ENCODE measurements around the gene ILKAP.

ILKAP gene

DNA sequence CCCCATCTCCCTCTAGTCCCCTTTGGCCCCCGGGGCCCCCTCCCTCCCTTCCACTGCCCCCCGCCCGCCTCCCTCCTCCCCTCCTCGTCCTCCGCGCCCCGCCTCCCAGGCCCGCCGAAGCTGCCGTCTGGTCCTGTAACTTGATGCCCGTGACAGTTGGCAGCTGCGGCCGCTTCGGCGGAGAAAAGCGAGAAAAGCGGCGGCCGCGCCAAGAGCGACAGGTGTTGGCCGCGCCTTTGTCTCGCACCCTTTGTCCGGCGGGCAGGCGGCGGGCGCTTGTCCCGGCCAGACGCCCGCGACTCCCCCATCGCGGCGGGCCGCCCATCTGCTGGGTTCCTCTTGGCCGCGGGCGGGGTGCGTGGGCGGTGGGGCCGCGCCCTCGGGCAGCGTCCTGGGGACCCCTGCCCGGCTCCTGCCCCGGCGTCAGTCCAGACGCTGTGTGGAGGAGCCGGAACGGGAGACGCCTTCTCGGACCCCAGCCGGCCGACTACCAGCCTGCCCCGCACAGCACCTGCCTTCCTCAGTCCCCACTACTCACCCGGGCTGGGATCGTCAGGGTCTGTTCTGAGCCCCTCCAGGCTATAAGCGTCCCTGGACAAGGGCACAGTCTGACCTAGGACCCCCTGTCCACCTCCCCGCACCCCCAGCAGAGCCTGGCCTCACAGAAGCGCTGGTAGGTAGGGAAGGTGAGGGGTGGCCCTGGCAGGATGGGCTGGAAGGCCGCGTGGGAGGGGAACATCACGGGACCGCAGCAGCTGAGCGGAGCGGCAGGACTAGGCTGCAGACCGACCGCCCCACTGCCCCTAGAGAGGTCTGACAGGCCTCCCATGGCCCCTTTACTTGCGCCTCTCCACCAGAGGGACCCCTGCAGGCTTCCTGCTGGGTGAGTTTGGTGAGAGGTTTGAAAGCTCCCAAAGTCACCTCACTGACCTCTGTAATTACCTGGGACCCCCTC lies 37.5 kb upstream of the ILKAP start:
- ATAC-seq (replicated peaks) = no peak
- H3K27me3 Mint-ChIP-seq = peaks cover under 1 to 9% of the 10 kb centered on the region in 2 donors
- H3K4me3 Mint-ChIP-seq = peak overlapping the region; percentile 84 to 92

DNA sequence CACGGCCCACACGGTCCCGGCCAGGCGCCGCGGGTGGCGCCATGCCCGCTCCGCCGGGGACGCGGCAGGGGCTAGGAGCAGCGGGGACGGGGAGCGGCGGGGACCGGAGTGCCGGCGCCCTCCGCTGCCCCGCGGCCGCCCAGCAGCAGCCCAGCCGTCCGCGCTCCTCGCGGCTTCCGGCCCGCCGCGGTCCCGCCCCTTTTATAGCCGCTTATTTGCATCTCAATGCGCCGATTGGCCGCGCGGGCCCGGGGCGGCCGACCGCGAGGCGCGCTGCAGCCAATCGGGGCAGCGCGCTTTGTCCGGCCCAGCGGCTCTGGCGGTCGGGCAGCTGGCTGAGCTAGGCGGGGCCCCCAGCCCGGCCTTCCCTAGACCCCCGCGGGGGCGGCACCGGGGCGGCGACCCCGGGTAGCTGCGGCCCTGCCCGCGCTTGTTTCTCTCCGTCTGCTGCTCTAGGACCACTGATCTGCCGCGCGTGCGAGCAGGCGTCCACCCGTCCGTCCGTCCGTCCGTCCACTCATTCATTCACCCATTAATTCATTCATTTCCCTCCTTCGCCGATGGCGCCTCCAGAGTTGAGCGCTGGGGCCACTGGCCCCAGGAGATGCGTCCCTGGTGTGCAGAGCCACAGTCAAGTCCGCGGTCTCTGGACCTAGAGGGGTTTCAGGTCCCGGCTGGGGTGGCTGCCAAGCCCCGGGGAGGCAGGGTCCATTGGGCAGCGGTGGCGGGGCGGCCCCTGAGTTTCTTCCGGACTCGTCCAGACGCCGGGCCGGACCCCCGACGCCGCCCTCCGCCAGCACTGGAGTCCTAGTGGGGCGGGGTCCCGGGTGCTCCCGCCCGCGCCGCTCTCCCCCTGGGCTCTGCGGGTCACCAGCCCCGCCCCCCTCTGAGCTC lies 36.6 kb upstream of the ILKAP start, which contains the start of gene HES6:
HES6 (minus strand) TSS at position 176 of the 894 bp plus-strand sequence; CDS start at position 43, 133 bp downstream.
- peak; percentile 86 for ATAC-seq (replicated peaks)
- DNase-seq = peak; percentile 63 to 73 (median 69)

More for the DNA sequence above, 37.5 kb upstream of the ILKAP start:
- H3K9me3 Mint-ChIP-seq = no peaks in the 10 kb centered on the region
- peaks cover 7 to 9% of the 10 kb centered on the region in 2 donors for H3K4me1 Mint-ChIP-seq (ENCODE audit: low read depth in 2 of 2)
- H3K36me3 Mint-ChIP-seq (ENCODE audit: insufficient read depth) = peaks cover 14% of the 10 kb centered on the region
- peak overlapping the region in 1 of 2 donors; percentile 42 for H3K27ac Mint-ChIP-seq
- DNase-seq = no peak

DNA sequence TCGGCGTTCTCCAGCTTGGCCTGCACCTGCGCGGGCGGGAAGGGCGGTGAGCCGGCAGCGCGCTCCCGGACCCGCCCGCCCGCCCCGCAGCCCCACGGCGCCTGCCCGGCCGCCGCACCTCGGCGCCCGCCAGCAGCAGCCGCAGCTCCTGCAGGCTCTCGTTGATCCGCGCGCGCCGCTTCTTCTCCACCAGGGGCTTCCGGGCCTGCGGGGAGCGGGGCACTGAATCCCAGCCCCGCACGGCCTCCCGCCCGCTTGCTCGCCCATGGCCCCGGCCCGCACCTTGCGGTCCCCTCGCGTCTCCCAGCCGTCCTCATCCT lies 36.0 kb upstream of the ILKAP start:
- peak; percentile 37 for ATAC-seq (replicated peaks)
- peaks cover 14 to 22% of the 10 kb centered on the region in 2 donors for H3K27me3 Mint-ChIP-seq

More for the DNA sequence above, 36.6 kb upstream of the ILKAP start, which contains the start of gene HES6:
- peak within 1 kb of the TSS in 1 of 2 donors; percentile 88 for H3K27ac Mint-ChIP-seq
- H3K4me1 Mint-ChIP-seq (ENCODE audit: low read depth in 2 of 2) = peaks cover 7 to 9% of the 10 kb centered on the region in 2 donors
- H3K9me3 Mint-ChIP-seq = no peaks in the 10 kb centered on the region
- peaks cover 9 to 18% of the 10 kb centered on the region in 2 donors for H3K27me3 Mint-ChIP-seq
- H3K4me3 Mint-ChIP-seq = peak within 1 kb of the TSS; percentile 84 to 92
- H3K36me3 Mint-ChIP-seq (ENCODE audit: insufficient read depth) = peaks cover 5% of the 10 kb centered on the region

DNA sequence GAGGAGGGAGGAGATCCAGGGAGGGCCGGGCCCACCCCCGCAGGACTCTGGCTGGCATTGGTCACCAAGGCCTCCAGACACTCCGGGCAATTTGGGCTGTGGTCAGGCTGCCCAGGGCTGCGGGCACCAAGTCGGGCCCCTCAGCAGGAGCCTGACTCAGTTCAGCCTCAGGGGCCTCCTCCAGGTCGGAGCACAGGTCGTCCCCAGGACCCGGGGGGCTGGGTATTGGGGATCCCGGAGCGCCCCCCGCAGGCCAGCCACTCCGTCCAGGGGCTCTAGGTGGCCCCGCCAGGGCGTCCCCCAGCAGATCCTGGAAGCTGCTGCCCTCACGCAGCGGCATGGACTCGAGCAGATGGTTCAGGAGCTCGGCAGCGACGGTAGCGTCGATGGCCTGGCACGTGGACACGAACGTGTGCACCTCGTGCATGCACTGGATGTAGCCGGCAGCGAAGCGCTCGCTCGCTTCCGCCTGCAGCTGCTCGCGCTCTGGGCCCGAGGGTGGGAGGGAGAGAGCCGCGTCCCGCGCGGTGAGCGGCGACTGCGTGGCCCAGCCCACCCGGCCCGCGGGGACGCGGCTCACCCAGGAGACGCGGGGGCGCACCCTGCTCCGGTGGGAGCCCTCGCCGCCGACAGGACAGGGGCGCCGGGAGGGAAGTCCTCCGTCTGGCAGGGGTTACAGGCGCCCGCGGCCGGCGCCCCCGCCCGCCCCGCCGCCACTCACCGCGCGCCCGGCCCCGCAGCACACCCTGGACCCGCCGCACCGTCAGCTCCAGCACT lies 35.5 kb upstream of the ILKAP start:
- no peaks in the 10 kb centered on the region for H3K9me3 Mint-ChIP-seq
- ATAC-seq (replicated peaks) = peak; percentile 40
- H3K27ac Mint-ChIP-seq = no peak overlapping the region
- H3K4me3 Mint-ChIP-seq = peak overlapping the region in 1 of 2 donors; percentile 67
- DNase-seq = peak; percentile 29 to 36 (median 35)
- H3K4me1 Mint-ChIP-seq (ENCODE audit: low read depth in 2 of 2) = peaks cover 7 to 9% of the 10 kb centered on the region in 2 donors
- H3K36me3 Mint-ChIP-seq (ENCODE audit: insufficient read depth) = peaks cover 3% of the 10 kb centered on the region
- peaks cover 14 to 22% of the 10 kb centered on the region in 2 donors for H3K27me3 Mint-ChIP-seq

More for the DNA sequence above, 36.0 kb upstream of the ILKAP start:
- Mint-ChIP-seq H3K4me1 (ENCODE audit: low read depth in 2 of 2) (peaks cover 7 to 9% of the 10 kb centered on the region in 2 donors), H3K9me3 (no peaks in the 10 kb centered on the region), H3K4me3 (peak overlapping the region; percentile 42 to 92), H3K36me3 (ENCODE audit: insufficient read depth) (peaks cover 3% of the 10 kb centered on the region), H3K27ac (no peak overlapping the region)
- peak in 2 of 3 experiments; percentile 24 to 29 for DNase-seq

DNA sequence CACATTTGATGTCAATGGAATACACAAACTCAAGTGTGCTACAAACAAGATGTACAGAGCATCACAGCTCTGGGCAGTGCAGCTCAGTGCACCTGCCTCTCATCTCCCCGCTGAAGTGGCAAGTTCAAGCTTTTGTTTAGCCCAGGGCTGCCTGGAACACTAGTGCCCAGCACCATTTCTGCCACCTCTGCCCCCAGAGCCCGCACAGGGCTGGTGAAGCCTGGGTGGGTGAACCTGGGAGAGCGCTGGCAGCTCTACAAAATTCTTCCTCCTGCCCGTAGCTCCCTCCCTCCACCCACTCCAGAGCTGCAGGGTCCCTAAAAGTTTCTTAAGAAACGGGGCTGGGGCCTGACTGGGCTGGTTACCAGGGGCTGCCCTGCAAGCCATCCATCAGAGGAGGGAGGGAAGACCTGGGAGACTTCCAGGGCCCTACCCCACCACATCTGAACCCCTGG lies 34.8 kb upstream of the ILKAP start:
- ATAC-seq (replicated peaks) (no peak), DNase-seq (no peak)
- H3K27me3 Mint-ChIP-seq = peaks cover 14 to 22% of the 10 kb centered on the region in 2 donors
- H3K4me3 Mint-ChIP-seq = peak overlapping the region in 1 of 2 donors; percentile 67
- no peak overlapping the region for H3K27ac Mint-ChIP-seq
- no peaks in the 10 kb centered on the region for H3K9me3 Mint-ChIP-seq
- peaks cover 9% of the 10 kb centered on the region in 2 donors for H3K4me1 Mint-ChIP-seq (ENCODE audit: low read depth in 2 of 2)
- H3K36me3 Mint-ChIP-seq (ENCODE audit: insufficient read depth) = peaks cover 3% of the 10 kb centered on the region

DNA sequence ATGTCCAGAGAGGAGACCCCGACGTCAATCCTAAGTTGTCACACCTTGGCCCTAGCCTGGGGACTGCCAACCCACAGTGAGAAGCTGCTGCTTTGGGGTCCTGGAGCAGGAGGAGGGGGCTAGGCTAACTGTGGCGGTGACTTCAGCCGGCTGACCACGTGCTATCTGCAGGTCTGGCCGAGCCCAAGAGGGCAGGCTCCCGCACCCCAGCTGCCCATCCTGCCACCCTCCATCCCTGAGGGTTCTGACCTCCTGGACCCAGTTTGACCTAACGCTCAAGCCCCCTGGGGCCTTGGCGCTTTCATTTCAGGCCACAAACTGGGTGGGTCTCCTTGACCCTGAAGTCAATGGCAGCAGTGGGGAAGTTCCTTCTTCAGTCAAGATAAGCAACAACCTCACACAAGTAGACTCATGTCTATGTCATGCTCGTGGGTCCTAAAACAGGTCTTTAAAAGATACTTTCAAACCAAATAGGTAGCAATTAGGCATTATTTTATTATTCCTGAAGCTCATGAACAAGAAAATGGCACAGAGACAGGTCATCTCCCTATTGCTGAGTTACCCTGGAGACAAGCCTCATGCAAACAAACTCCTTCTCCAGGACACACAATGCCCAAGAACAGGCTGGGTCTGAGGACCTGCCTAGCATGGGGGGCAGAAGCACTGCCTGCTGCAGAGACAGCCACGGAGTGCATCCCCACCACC lies 34.1 kb upstream of the ILKAP start:
- peaks cover 3% of the 10 kb centered on the region for H3K36me3 Mint-ChIP-seq (ENCODE audit: insufficient read depth)
- peak overlapping the region in 1 of 2 donors; percentile 67 for H3K4me3 Mint-ChIP-seq
- DNase-seq = no peak
- H3K4me1 Mint-ChIP-seq (ENCODE audit: low read depth in 2 of 2) = peaks cover 9% of the 10 kb centered on the region in 2 donors
- no peak overlapping the region for H3K27ac Mint-ChIP-seq
- no peak for ATAC-seq (replicated peaks)
- H3K9me3 Mint-ChIP-seq = no peaks in the 10 kb centered on the region
- peaks cover 17 to 23% of the 10 kb centered on the region in 2 donors for H3K27me3 Mint-ChIP-seq

DNA sequence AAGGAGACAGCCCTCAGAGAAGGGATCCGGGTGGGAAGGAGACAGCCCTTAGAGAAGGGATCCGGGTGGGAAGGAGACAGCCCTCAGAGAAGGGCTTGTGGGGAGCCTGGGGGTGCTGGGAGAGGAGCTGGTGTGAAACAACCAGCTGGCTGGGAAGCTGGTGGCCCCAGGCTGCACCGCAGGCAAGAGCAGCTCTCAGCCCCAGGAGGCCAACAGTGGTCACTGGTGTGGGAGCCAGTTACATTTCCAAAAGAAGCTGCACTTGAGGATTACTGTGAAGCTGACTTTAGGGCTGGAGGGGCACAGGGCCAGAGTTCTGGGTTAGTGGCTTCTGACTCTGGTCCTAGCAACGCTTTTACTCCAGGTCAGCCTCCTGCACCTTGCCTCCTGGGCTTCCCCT lies 33.1 kb upstream of the ILKAP start:
- H3K27me3 Mint-ChIP-seq = peaks cover 27 to 30% of the 10 kb centered on the region in 2 donors
- peaks cover 3% of the 10 kb centered on the region for H3K36me3 Mint-ChIP-seq (ENCODE audit: insufficient read depth)
- no peak overlapping the region for H3K4me3 Mint-ChIP-seq
- H3K27ac Mint-ChIP-seq = no peak overlapping the region
- peaks cover 8 to 12% of the 10 kb centered on the region in 2 donors for H3K4me1 Mint-ChIP-seq (ENCODE audit: low read depth in 2 of 2)
- no peak for ATAC-seq (replicated peaks)
- H3K9me3 Mint-ChIP-seq = no peaks in the 10 kb centered on the region
- DNase-seq = no peak

DNA sequence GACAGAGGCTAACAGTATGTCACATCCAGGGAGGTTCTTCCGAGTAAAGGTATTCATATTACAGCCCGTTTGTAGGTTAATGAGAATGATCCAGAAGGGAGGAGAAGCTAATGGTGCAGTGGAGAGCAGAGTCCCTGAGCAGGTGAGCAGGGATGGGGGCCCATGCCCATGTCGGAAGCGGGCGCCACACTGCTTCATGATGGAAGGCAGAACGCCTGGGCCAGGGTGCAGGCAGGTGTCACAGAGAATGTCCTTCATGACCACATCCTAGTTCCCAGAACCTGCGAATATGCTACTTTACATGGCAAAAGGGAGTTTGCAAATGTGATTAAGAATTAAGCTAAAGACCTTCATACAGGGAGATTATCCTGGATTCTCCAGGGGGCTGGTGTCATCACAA lies 32.4 kb upstream of the ILKAP start:
- H3K4me1 Mint-ChIP-seq (ENCODE audit: low read depth in 2 of 2) = peaks cover 9 to 17% of the 10 kb centered on the region in 2 donors
- no peaks in the 10 kb centered on the region for H3K36me3 Mint-ChIP-seq (ENCODE audit: insufficient read depth)
- no peak for ATAC-seq (replicated peaks)
- H3K9me3 Mint-ChIP-seq = no peaks in the 10 kb centered on the region
- no peak overlapping the region for H3K4me3 Mint-ChIP-seq
- H3K27ac Mint-ChIP-seq = no peak overlapping the region
- DNase-seq = no peak
- peaks cover 29 to 30% of the 10 kb centered on the region in 2 donors for H3K27me3 Mint-ChIP-seq

DNA sequence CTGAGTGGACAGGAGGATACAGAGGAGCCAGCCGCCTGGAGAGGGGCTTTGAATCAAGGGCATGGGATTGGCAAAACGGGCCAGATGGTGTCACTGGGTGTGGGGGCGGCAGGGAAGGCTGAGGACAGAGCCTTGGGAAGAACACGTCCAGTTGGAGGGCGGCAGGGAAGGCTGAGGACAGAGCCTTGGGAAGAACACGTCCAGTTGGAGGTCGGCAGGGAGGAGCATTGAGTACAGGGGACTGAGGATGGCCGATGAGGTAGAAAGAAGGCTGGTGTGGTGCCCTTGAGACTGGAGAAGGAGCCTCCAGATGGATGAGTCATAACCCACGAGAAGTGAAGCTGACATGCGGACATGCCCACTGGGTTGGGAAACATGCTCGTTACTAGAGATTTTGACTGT lies 31.8 kb upstream of the ILKAP start:
- Mint-ChIP-seq H3K4me1 (ENCODE audit: low read depth in 2 of 2) (peaks cover 8 to 21% of the 10 kb centered on the region in 2 donors), H3K4me3 (peak overlapping the region in 1 of 2 donors; percentile 8), H3K27me3 (peaks cover 30 to 33% of the 10 kb centered on the region in 2 donors), H3K27ac (no peak overlapping the region), H3K36me3 (ENCODE audit: insufficient read depth) (no peaks in the 10 kb centered on the region), H3K9me3 (no peaks in the 10 kb centered on the region)
- DNase-seq = no peak
- no peak for ATAC-seq (replicated peaks)

DNA sequence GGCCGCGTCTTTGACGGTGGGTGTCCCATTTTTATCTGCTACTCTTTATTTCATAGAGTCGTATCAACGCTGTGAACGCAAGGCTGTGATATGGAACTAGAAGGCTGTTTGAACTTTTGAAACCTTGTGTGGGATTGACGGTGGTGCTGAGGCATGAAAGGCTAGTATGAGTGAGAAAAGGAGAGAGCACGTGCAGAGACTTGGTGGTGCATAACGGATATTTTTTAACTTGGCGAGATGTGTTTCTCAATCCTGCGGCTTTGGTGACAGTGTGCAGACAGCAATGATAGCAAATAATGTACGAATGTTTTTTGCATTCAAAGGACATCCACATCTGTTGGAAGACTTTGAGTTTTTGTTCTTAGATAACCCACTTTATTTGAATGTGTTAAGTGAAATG lies 30.1 kb upstream of the ILKAP start:
- no peaks in the 10 kb centered on the region for H3K9me3 Mint-ChIP-seq
- peaks cover 30 to 36% of the 10 kb centered on the region in 2 donors for H3K27me3 Mint-ChIP-seq
- DNase-seq (no peak), ATAC-seq (replicated peaks) (no peak)
- peak overlapping the region in 1 of 2 donors; percentile 64 for H3K4me3 Mint-ChIP-seq
- no peak overlapping the region for H3K27ac Mint-ChIP-seq
- H3K36me3 Mint-ChIP-seq (ENCODE audit: insufficient read depth) = no peaks in the 10 kb centered on the region
- H3K4me1 Mint-ChIP-seq (ENCODE audit: low read depth in 2 of 2) = peaks cover 5 to 27% of the 10 kb centered on the region in 2 donors

DNA sequence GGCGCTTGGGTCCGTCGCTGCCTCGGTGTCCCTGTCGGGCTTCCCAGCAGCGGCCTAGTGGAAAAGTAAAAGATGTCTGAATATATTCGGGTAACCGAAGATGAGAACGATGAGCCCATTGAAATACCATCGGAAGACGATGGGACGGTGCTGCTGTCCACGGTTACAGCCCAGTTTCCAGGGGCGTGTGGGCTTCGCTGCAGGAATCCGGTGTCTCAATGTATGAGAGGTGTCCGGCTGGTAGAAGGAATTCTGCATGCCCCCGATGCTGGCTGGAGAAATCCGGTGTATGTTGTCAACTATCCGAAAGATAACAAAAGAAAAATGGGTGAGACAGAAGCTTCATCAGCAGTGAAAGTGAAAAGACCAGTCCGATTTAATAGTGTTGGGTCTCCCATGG lies 28.3 kb upstream of the ILKAP start:
- Mint-ChIP-seq H3K4me1 (ENCODE audit: low read depth in 2 of 2) (peaks cover 5 to 27% of the 10 kb centered on the region in 2 donors), H3K27me3 (peaks cover 32 to 45% of the 10 kb centered on the region in 2 donors), H3K9me3 (no peaks in the 10 kb centered on the region), H3K4me3 (peak overlapping the region; percentile 75 to 87), H3K27ac (no peak overlapping the region), H3K36me3 (ENCODE audit: insufficient read depth) (peaks cover 7% of the 10 kb centered on the region)
- ATAC-seq (replicated peaks) = no peak
- DNase-seq = no peak

DNA sequence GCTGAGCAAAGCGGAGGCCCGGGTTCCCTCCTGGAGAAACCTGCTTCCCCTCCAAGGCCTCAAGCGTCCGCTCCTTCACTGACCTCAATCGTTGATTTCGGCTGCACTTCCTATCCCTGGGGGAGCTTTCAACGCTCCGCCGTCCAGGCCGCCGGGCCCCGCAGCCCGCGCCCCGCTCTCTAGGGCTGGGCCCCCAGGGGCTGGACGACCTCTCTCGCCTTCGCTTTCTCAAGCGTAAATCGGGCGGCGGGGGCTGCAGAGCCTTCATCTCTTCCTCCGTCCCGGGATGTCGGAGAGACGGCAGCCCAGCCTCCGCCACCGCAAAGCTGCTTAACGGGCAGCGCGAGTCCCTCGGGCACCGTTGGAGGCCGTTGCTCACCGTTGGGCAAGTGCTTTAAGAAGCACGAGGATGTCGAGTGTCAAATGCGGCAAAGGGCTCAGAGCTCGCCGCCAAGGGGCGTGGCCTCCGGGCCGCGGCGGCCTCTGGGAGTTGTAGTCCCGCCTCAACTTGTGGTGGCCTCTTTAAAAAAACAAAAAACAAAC lies 27.8 kb upstream of the ILKAP start:
- Mint-ChIP-seq H3K4me3 (peak overlapping the region; percentile 75 to 87), H3K36me3 (ENCODE audit: insufficient read depth) (peaks cover 10% of the 10 kb centered on the region), H3K9me3 (no peaks in the 10 kb centered on the region), H3K27me3 (peaks cover 30 to 45% of the 10 kb centered on the region in 2 donors), H3K27ac (no peak overlapping the region), H3K4me1 (ENCODE audit: low read depth in 2 of 2) (peaks cover 5 to 27% of the 10 kb centered on the region in 2 donors)
- DNase-seq (peak; percentile 71 to 79 (median 77)), ATAC-seq (replicated peaks) (peak; percentile 95)

Data from effector memory CD8-positive, alpha-beta T cell (primary cell).